Tibial nerve (tissue), 3 donors: ENCODE results near the gene GBE1.

Source experiments
- CTCF ChIP-seq, 5 experiments: fragments of 200-600 bp in 3 of 5; fragments of 450-650 bp in 2 of 5; sonication (generic) in 3 of 5; IDR thresholded peaks; one replicate each; pipeline ENCODE4 v1.5.1; 2016 to 2019; ENCODE audit warnings: antibody characterized with exemption in 5 of 5, mild to moderate bottlenecking in 3 of 5, moderate library complexity in 2 of 5
- POLR2A ChIP-seq, 2 donors: fragments of 450-650 bp; IDR thresholded peaks; one replicate each; pipeline ENCODE4 v1.6.1; 2017; ENCODE audit warnings: antibody characterized with exemption in 2 of 2, mild to moderate bottlenecking in 2 of 2, moderate library complexity in 2 of 2

GRCh38 chr3:81496407-81497104 is 264.9 kb downstream of the GBE1 start:
- TF ChIP-seq CTCF (IDR thresholded peaks at IDR 0.05) (no peak), POLR2A (IDR thresholded peaks at IDR 0.05) (no peak)
